Measurements from ENCODE around the gene RANBP3. TPM values are rescaled to one million over a fixed set of nuclear protein-coding genes. Genes with fewer than 3 reads are reported as not detected.

Gene RANBP3
- total RNA-seq, 6 donors from 2014 or later: 64.4 to 116 (median 68.5) TPM

GRCh38 chr19:5996623-5997320, 18.8 kb upstream of the RANBP3 start:
- H3K9me3 ChIP-seq: no peaks in the 10 kb centered on the region
- H3K4me1 ChIP-seq: peaks cover 13 to 20% (median 16%) of the 10 kb centered on the region in 4 donors
- ATAC-seq (ENCODE audit: low FRiP score in 2 of 2) (no peak), DNase-seq (no peak)
- H3K4me3 ChIP-seq: no peak overlapping the region
- peaks cover 0 to 56% (median 39%) of the 10 kb centered on the region in 4 donors for H3K36me3 ChIP-seq
- H3K27me3 ChIP-seq: no peaks in the 10 kb centered on the region
- TF ChIP-seq POLR2AphosphoS5 (IDR thresholded peaks at IDR 0.05) (no peak), EP300 (IDR thresholded peaks at IDR 0.05) (no peak), POLR2A (IDR thresholded peaks at IDR 0.05) (no peak), CTCF (IDR thresholded peaks at IDR 0.05) (no peak)
- H3K27ac ChIP-seq: no peak overlapping the region
- WGBS, 2 donors: 89 to 95% methylated on average over 15 to 37 of the region's 37 CpGs

- H3K27me3 ChIP-seq: no peaks in the 10 kb centered on the region
- H3K4me3 ChIP-seq: no peak overlapping the region
- H3K4me1 ChIP-seq: peaks cover 13 to 20% (median 16%) of the 10 kb centered on the region in 4 donors
- DNase-seq (no peak), ATAC-seq (ENCODE audit: low FRiP score in 2 of 2) (no peak)
- WGBS, 2 donors: 91 to 94% methylated on average over 24 to 26 of the region's 26 CpGs
- no peaks in the 10 kb centered on the region for H3K9me3 ChIP-seq
- TF ChIP-seq POLR2A (IDR thresholded peaks at IDR 0.05) (no peak), EP300 (IDR thresholded peaks at IDR 0.05) (no peak), CTCF (IDR thresholded peaks at IDR 0.05) (no peak), POLR2AphosphoS5 (IDR thresholded peaks at IDR 0.05) (no peak)
- no peak overlapping the region for H3K27ac ChIP-seq
- H3K36me3 ChIP-seq: peaks cover 0 to 51% (median 38%) of the 10 kb centered on the region in 4 donors
These were observed 18.2 kb upstream of the RANBP3 start for GRCh38 chr19:5996102-5996501.

GRCh38 chr19:5995606-5996005, 17.7 kb upstream of the RANBP3 start:
- H3K36me3 ChIP-seq: peaks cover 0 to 50% (median 36%) of the 10 kb centered on the region in 4 donors
- H3K4me1 ChIP-seq: peaks cover 13 to 20% (median 16%) of the 10 kb centered on the region in 4 donors
- ATAC-seq (ENCODE audit: low FRiP score in 2 of 2) (no peak), DNase-seq (no peak)
- no peaks in the 10 kb centered on the region for H3K27me3 ChIP-seq
- no peaks in the 10 kb centered on the region for H3K9me3 ChIP-seq
- no peak overlapping the region for H3K4me3 ChIP-seq
- 95% methylated on average over 10 to 16 of the region's 16 CpGs for WGBS, 2 donors
- no peak overlapping the region for H3K27ac ChIP-seq
- TF ChIP-seq POLR2AphosphoS5 (IDR thresholded peaks at IDR 0.05): no peak
- TF ChIP-seq EP300 (IDR thresholded peaks at IDR 0.05): no peak
- TF ChIP-seq POLR2A (IDR thresholded peaks at IDR 0.05): no peak
- TF ChIP-seq CTCF (IDR thresholded peaks at IDR 0.05): no peak

- H3K4me1 ChIP-seq: peaks cover 13 to 20% (median 16%) of the 10 kb centered on the region in 4 donors
- H3K27ac ChIP-seq: peak overlapping the region in 3 of 4 donors; percentile 11 to 76 (median 35)
- 90 to 94% methylated on average over 25 to 29 of the region's 29 CpGs for WGBS, 2 donors
- no peak for TF ChIP-seq POLR2AphosphoS5 (IDR thresholded peaks at IDR 0.05)
- no peak for TF ChIP-seq POLR2A (IDR thresholded peaks at IDR 0.05)
- no peak for TF ChIP-seq EP300 (IDR thresholded peaks at IDR 0.05)
- no peak for TF ChIP-seq CTCF (IDR thresholded peaks at IDR 0.05)
- peak overlapping the region in 1 of 4 donors; percentile 24 for H3K4me3 ChIP-seq
- peaks cover 0 to 40% (median 29%) of the 10 kb centered on the region in 4 donors for H3K36me3 ChIP-seq
- no peak for ATAC-seq (ENCODE audit: low FRiP score in 2 of 2)
- no peak for DNase-seq
- no peaks in the 10 kb centered on the region for H3K9me3 ChIP-seq
- H3K27me3 ChIP-seq: no peaks in the 10 kb centered on the region
These were observed 16.6 kb upstream of the RANBP3 start for GRCh38 chr19:5994405-5995165.

Data from upper lobe of left lung (tissue), 6 donors.